ENCODE data around the gene NMNAT1.
A peak's percentile ranks its signal among the peaks of the same experiment; 100 is the strongest.
"Not testable (repeated sequence)": the region's sequence is repeated elsewhere in the genome, so short reads cannot be mapped to it uniquely, and the experiment has no call there.

NMNAT1 gene

DNA sequence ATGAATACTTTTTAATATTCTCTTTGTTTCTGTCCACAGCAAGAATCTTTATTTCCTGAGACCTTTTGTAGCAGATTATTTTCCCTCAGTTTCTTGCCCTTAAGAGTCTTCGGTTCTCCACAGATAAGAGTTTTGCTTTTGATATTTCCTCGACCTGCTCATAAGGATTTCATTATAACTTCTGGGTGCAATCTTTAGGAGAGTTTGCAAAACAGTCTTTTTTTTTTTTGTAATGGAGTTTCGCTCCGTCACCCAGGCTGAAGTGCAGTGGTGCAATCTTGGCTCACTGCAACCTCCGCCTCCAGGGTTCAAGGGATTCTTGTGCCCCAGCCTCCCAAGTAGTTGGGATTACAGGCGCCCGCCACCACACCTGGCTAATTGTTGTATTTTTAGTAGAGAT, 79.4 kb downstream of the NMNAT1 start:
- no peaks in the 10 kb centered on the region for H3K9me3 ChIP-seq (ENCODE audit: control extremely low read depth in 1 of 5, control insufficient read depth in 4 of 5, insufficient read depth in 2 of 5, low read depth in 1 of 5, low read length in 4 of 5)
- H3K27ac ChIP-seq (ENCODE audit: insufficient read depth in 1 of 2, low read depth in 1 of 2, low read length in 2 of 2, poor library complexity in 1 of 2, severe bottlenecking in 2 of 2): no peak overlapping the region
- no peaks in the 10 kb centered on the region for H3K27me3 ChIP-seq (replicated peaks in 2 of 5; ENCODE audit: control insufficient read depth in 4 of 5, insufficient read depth in 5 of 5, low read length in 4 of 5)
- ChIA-PET CTCF (no interaction called here), POLR2A (no interaction called here)
- no peak overlapping the region for H3K4me3 ChIP-seq (ENCODE audit: control insufficient read depth in 1 of 7, extremely low read depth in 1 of 7, insufficient read depth in 4 of 7, low read depth in 2 of 7, low read length in 6 of 7)
- no peaks in the 10 kb centered on the region for H3K36me3 ChIP-seq (ENCODE audit: control insufficient read depth in 4 of 4, insufficient read depth in 4 of 4, low read length in 3 of 4)
- no peak for DNase-seq
- H3K4me1 ChIP-seq (ENCODE audit: control extremely low read depth in 1 of 4, control insufficient read depth in 4 of 4, insufficient read depth in 4 of 4, low read length in 3 of 4): peaks cover 0 to 2% (median 0%) of the 10 kb centered on the region in 4 experiments
- WGBS (ENCODE audit: insufficient coverage): 100% methylated on average over 2 of the region's 7 CpGs

DNA sequence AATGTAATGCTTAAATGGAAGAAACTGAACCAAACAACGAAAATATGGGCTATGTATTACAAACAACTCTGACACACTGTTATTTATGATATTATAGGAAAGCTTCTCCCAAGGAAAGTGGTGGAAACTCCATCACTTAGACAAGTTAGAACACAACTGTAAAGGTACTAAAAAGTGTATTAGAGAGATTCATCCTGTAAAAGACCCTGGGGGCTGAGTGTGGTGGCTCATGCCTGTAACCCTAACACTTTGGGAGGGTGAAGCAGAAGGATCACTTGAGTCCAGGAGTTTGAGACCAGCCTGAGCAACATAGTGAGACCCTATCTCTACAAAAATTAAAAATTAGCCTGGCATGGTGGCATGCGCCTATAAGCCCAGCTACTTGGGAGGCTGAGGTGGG, 82.1 kb downstream of the NMNAT1 start:
- H3K9me3 ChIP-seq (ENCODE audit: control extremely low read depth in 1 of 5, control insufficient read depth in 4 of 5, insufficient read depth in 2 of 5, low read depth in 1 of 5, low read length in 4 of 5): no peaks in the 10 kb centered on the region
- DNase-seq: no peak
- CTCF ChIA-PET: no interaction called here
- 100% methylated on average over 1 of the region's 2 CpGs for WGBS (ENCODE audit: insufficient coverage)
- no peak overlapping the region for H3K27ac ChIP-seq (ENCODE audit: insufficient read depth in 1 of 2, low read depth in 1 of 2, low read length in 2 of 2, poor library complexity in 1 of 2, severe bottlenecking in 2 of 2)
- no peaks in the 10 kb centered on the region for H3K36me3 ChIP-seq (ENCODE audit: control insufficient read depth in 4 of 4, insufficient read depth in 4 of 4, low read length in 3 of 4)
- H3K4me3 ChIP-seq (ENCODE audit: control insufficient read depth in 1 of 7, extremely low read depth in 1 of 7, insufficient read depth in 4 of 7, low read depth in 2 of 7, low read length in 6 of 7): no peak overlapping the region
- POLR2A ChIA-PET: no interaction called here
- peaks cover 0 to 2% (median 0%) of the 10 kb centered on the region in 4 experiments for H3K4me1 ChIP-seq (ENCODE audit: control extremely low read depth in 1 of 4, control insufficient read depth in 4 of 4, insufficient read depth in 4 of 4, low read length in 3 of 4)
- no peaks in the 10 kb centered on the region for H3K27me3 ChIP-seq (replicated peaks in 2 of 5; ENCODE audit: control insufficient read depth in 4 of 5, insufficient read depth in 5 of 5, low read length in 4 of 5)

DNA sequence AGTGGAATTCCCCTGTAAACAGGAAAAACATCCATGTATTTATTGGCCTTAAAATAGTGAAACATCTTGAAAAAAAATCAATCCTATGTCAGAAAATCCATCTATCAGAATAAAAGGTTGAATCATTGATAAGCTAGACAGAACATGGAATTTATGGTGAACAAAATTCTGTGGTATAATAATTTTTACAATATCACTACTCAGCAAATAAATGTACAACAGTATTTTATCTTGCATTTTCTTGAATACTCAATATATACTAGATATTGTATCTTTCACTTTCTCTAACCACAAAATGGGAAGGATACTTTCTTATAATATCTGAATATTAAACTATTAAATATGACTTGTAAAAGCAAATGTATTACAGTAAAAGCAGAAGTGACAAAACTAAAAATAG, 83.8 kb downstream of the NMNAT1 start:
- ChIA-PET POLR2A (no interaction called here), CTCF (interaction anchor here (0.7 kb wide), 1 partner anchor 136 kb away, joined by 3 read pairs; no protein-coding TSS in a partner anchor)
- Histone ChIP-seq H3K27ac (ENCODE audit: insufficient read depth in 1 of 2, low read depth in 1 of 2, low read length in 2 of 2, poor library complexity in 1 of 2, severe bottlenecking in 2 of 2) (no peak overlapping the region), H3K27me3 (replicated peaks in 2 of 5; ENCODE audit: control insufficient read depth in 4 of 5, insufficient read depth in 5 of 5, low read length in 4 of 5) (no peaks in the 10 kb centered on the region), H3K9me3 (ENCODE audit: control extremely low read depth in 1 of 5, control insufficient read depth in 4 of 5, insufficient read depth in 2 of 5, low read depth in 1 of 5, low read length in 4 of 5) (no peaks in the 10 kb centered on the region), H3K4me3 (ENCODE audit: control insufficient read depth in 1 of 7, extremely low read depth in 1 of 7, insufficient read depth in 4 of 7, low read depth in 2 of 7, low read length in 6 of 7) (no peak overlapping the region), H3K4me1 (ENCODE audit: control extremely low read depth in 1 of 4, control insufficient read depth in 4 of 4, insufficient read depth in 4 of 4, low read length in 3 of 4) (peaks cover 0 to 2% (median 0%) of the 10 kb centered on the region in 4 experiments), H3K36me3 (ENCODE audit: control insufficient read depth in 4 of 4, insufficient read depth in 4 of 4, low read length in 3 of 4) (no peaks in the 10 kb centered on the region)
- no peak for DNase-seq

DNA sequence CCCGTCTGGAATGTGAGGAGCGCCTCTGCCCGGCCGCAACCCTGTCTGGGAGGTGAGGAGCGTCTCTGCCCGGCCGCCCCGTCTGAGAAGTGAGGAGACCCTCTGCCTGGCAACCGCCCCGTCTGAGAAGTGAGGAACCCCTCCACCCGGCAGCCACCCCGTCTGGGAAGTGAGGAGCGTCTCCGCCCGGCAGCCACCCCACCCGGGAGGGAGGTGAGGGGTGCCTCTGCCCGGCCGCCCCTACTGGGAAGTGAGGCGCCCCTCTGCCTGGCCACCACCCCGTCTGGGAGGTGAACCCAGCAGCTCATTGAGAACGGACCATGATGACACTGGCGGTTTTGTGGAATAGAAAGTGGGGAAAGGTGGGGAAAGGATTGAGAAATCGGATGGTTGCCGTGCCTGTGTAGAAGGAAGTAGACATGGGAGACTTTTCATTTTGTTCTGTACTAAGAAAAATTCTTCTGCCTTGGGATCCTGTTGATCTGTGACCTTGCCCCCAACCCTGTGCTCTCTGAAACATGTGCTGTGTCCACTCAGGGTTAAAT, 85.8 kb downstream of the NMNAT1 start:
- WGBS (ENCODE audit: insufficient coverage): 95% methylated on average over 15 of the region's 24 CpGs
- DNase-seq; H3K9me3 ChIP-seq (ENCODE audit: control extremely low read depth in 1 of 5, control insufficient read depth in 4 of 5, insufficient read depth in 2 of 5, low read depth in 1 of 5, low read length in 4 of 5); H3K4me3 ChIP-seq (ENCODE audit: control insufficient read depth in 1 of 7, extremely low read depth in 1 of 7, insufficient read depth in 4 of 7, low read depth in 2 of 7, low read length in 6 of 7); H3K36me3 ChIP-seq (ENCODE audit: control insufficient read depth in 4 of 4, insufficient read depth in 4 of 4, low read length in 3 of 4); H3K27me3 ChIP-seq (replicated peaks in 2 of 5; ENCODE audit: control insufficient read depth in 4 of 5, insufficient read depth in 5 of 5, low read length in 4 of 5); H3K27ac ChIP-seq (ENCODE audit: insufficient read depth in 1 of 2, low read depth in 1 of 2, low read length in 2 of 2, poor library complexity in 1 of 2, severe bottlenecking in 2 of 2); POLR2A ChIA-PET; CTCF ChIA-PET: not testable (repeated sequence)
- peaks cover 6 to 17% (median 10%) of the 10 kb centered on the region in 4 experiments for H3K4me1 ChIP-seq (ENCODE audit: control extremely low read depth in 1 of 4, control insufficient read depth in 4 of 4, insufficient read depth in 4 of 4, low read length in 3 of 4)

DNA sequence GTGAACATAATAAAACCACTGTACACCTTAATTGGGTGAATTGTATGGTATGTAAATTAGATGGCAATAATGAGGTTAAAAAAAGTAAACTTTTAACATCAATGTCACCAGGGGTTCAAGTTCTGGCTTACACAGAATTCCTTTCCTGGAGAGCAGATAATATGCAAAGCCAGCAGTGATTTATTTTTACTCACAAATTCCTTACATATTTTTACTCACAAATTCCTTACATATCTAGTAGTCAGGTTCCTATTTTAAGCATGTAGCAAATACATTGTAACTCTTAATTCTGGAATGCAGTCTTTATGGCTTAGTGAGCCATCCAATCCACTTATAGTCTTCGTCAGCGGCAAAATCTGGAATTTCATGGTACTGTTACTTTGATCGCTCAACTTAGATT, 88.2 kb downstream of the NMNAT1 start:
- ChIA-PET CTCF (no interaction called here), POLR2A (no interaction called here)
- DNase-seq: no peak
- Histone ChIP-seq H3K36me3 (ENCODE audit: control insufficient read depth in 4 of 4, insufficient read depth in 4 of 4, low read length in 3 of 4) (peaks cover 0 to 2% (median 0%) of the 10 kb centered on the region in 4 experiments), H3K27me3 (replicated peaks in 2 of 5; ENCODE audit: control insufficient read depth in 4 of 5, insufficient read depth in 5 of 5, low read length in 4 of 5) (no peaks in the 10 kb centered on the region), H3K27ac (ENCODE audit: insufficient read depth in 1 of 2, low read depth in 1 of 2, low read length in 2 of 2, poor library complexity in 1 of 2, severe bottlenecking in 2 of 2) (no peak overlapping the region), H3K4me3 (ENCODE audit: control insufficient read depth in 1 of 7, extremely low read depth in 1 of 7, insufficient read depth in 4 of 7, low read depth in 2 of 7, low read length in 6 of 7) (no peak overlapping the region), H3K9me3 (ENCODE audit: control extremely low read depth in 1 of 5, control insufficient read depth in 4 of 5, insufficient read depth in 2 of 5, low read depth in 1 of 5, low read length in 4 of 5) (no peaks in the 10 kb centered on the region), H3K4me1 (ENCODE audit: control extremely low read depth in 1 of 4, control insufficient read depth in 4 of 4, insufficient read depth in 4 of 4, low read length in 3 of 4) (peaks cover 13 to 24% (median 18%) of the 10 kb centered on the region in 4 experiments)
- no CpG with 5 or more reads among the region's 3 CpGs for WGBS (ENCODE audit: insufficient coverage)

DNA sequence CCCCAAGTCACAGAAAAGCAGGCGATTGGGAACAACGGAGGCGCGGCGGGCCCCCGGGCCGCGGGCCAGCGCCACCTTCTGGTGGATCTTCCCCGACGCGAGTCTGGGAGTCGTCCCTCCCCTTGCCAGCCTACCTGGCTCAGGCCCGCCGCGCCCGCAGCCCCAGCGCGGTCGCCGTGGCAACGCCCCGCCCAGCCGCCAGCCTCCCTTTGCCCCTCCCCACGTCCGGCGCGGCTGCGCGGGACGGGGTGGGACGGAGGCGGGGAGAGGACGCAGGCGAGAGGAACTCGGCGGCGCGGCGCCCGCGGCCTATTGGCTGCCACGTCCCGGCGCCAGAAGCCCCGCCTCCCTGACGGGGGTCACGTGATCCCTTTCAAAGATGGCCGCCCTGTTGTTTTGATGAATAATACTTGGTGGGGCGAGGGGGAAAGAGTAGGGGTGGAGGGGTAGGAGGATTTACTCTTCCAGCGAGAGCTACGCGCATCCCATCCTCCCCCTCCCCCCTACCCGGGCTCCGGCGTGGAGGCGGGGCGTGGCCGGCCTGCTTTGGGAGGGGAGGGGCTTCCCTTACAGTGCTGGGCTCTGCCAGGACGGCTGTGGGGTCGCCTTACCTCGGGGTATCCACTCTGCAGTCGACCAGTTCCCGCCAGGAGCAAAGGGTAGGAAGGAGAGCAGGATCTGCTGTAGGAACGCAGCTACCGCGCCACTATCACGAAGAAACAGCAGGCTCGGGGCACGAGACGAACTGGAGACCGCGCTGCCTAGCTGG, 89.5 kb downstream of the NMNAT1 start, which contains the start of gene UBE4B:
Gene UBE4B (plus strand): TSS at position 369 of the 769 bp plus-strand sequence. CDS start 713 bp downstream, outside the sequence.
- Histone ChIP-seq H3K36me3 (ENCODE audit: control insufficient read depth in 4 of 4, insufficient read depth in 4 of 4, low read length in 3 of 4) (peaks cover 1 to 6% (median 4%) of the 10 kb centered on the region in 4 experiments), H3K4me3 (ENCODE audit: control insufficient read depth in 1 of 7, extremely low read depth in 1 of 7, insufficient read depth in 4 of 7, low read depth in 2 of 7, low read length in 6 of 7) (peak within 1 kb of the TSS; percentile 93 to 100 (median 98)), H3K9me3 (ENCODE audit: control extremely low read depth in 1 of 5, control insufficient read depth in 4 of 5, insufficient read depth in 2 of 5, low read depth in 1 of 5, low read length in 4 of 5) (no peaks in the 10 kb centered on the region), H3K27ac (ENCODE audit: insufficient read depth in 1 of 2, low read depth in 1 of 2, low read length in 2 of 2, poor library complexity in 1 of 2, severe bottlenecking in 2 of 2) (peak within 1 kb of the TSS; percentile 85 to 93), H3K27me3 (replicated peaks in 2 of 5; ENCODE audit: control insufficient read depth in 4 of 5, insufficient read depth in 5 of 5, low read length in 4 of 5) (no peaks in the 10 kb centered on the region), H3K4me1 (ENCODE audit: control extremely low read depth in 1 of 4, control insufficient read depth in 4 of 4, insufficient read depth in 4 of 4, low read length in 3 of 4) (peaks cover 13 to 23% (median 18%) of the 10 kb centered on the region in 4 experiments)
- CTCF ChIA-PET: interaction anchor here (0.5 to 2.2 kb wide), 4 partner anchors 14 to 161 kb away, joined by 3 to 6 read pairs (median 5); partner anchors contain the start of genes LZIC and NMNAT1
- WGBS (ENCODE audit: insufficient coverage): 0% methylated on average over 50 of the region's 73 CpGs
- POLR2A ChIA-PET: interaction anchor here (1.0 kb wide), 1 partner anchor 41 kb away, joined by 4 read pairs; no protein-coding TSS in a partner anchor
- DNase-seq: peak; percentile 98 to 99 (median 99)

DNA sequence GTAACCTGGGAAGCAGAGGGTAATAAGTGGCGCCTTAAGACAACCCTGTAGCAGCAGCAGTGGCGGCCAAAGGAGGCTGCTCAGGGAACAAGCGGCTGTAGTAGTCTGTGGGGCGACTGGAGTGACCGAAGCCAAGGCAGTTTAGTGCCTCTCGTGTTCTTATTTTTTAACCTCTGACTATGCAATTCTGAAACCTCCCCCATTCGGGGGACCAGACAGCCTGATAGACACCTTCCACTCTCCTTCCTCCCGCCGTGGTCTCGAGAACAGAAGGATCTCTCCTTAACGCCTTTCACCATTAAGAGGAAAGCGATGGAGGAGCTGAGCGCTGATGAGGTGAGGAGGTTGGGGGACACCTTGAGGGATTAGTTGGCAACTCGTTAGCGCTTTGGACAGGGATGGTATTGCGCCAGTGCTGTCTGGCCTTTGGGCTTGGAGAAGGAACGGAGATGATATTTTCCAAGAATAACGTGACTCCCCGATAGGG, 90.1 kb downstream of the NMNAT1 start:
- H3K4me1 ChIP-seq (ENCODE audit: control extremely low read depth in 1 of 4, control insufficient read depth in 4 of 4, insufficient read depth in 4 of 4, low read length in 3 of 4): peaks cover 13 to 23% (median 18%) of the 10 kb centered on the region in 4 experiments
- 0% methylated on average over 7 of the region's 19 CpGs for whole genome bisulfite sequencing (ENCODE audit: insufficient coverage)
- no peaks in the 10 kb centered on the region for H3K27me3 ChIP-seq (replicated peaks in 2 of 5; ENCODE audit: control insufficient read depth in 4 of 5, insufficient read depth in 5 of 5, low read length in 4 of 5)
- H3K9me3 ChIP-seq (ENCODE audit: control extremely low read depth in 1 of 5, control insufficient read depth in 4 of 5, insufficient read depth in 2 of 5, low read depth in 1 of 5, low read length in 4 of 5): no peaks in the 10 kb centered on the region
- ChIA-PET POLR2A (interaction anchor here (1.0 kb wide), 1 partner anchor 41 kb away, joined by 4 read pairs; no protein-coding TSS in a partner anchor), CTCF (interaction anchor here (0.5 to 2.2 kb wide), 5 partner anchors 14 to 183 kb away, joined by 3 to 6 read pairs (median 5); partner anchors contain the start of genes LZIC and NMNAT1)
- H3K27ac ChIP-seq (ENCODE audit: insufficient read depth in 1 of 2, low read depth in 1 of 2, low read length in 2 of 2, poor library complexity in 1 of 2, severe bottlenecking in 2 of 2): peak overlapping the region; percentile 85 to 93
- peak overlapping the region; percentile 93 to 100 (median 98) for H3K4me3 ChIP-seq (ENCODE audit: control insufficient read depth in 1 of 7, extremely low read depth in 1 of 7, insufficient read depth in 4 of 7, low read depth in 2 of 7, low read length in 6 of 7)
- peaks cover 4 to 9% (median 8%) of the 10 kb centered on the region in 4 experiments for H3K36me3 ChIP-seq (ENCODE audit: control insufficient read depth in 4 of 4, insufficient read depth in 4 of 4, low read length in 3 of 4)
- peak in 2 of 3 donors; percentile 25 to 48 for DNase-seq

Measured in common myeloid progenitor, CD34-positive (primary cell).